Activated CD4-positive, alpha-beta T cell treated with anti-CD3 and anti-CD28 coated beads, Interleukin-2, amount 10 ng/mL, durations not matched to agents 24 days and 14 days (primary cell): ENCODE measurements around the gene CITED4. TPM values are rescaled to one million over a fixed set of nuclear protein-coding genes. Genes with fewer than 3 reads are reported as not detected.

Experiments used
- DNase-seq: peaks from one replicate; pipeline ENCODE4 v3.0.0; 2022
- H3K27ac Mint-ChIP-seq: one replicate; pipeline ENCODE4 v1.8.0; 2022; ENCODE audit warnings: mild to moderate bottlenecking, mixed read lengths
- H3K27me3 Mint-ChIP-seq: one replicate; pipeline ENCODE4 v1.8.0; 2022; ENCODE audit warnings: mixed read lengths
- H3K36me3 Mint-ChIP-seq: one replicate; pipeline ENCODE4 v1.8.0; 2022; ENCODE audit warnings: low read depth, mild to moderate bottlenecking, mixed read lengths
- H3K4me1 Mint-ChIP-seq: one replicate; pipeline ENCODE4 v1.8.0; 2021; ENCODE audit warnings: mixed read lengths
- H3K4me3 Mint-ChIP-seq: one replicate; pipeline ENCODE4 v1.8.0; 2022; ENCODE audit warnings: mild to moderate bottlenecking, moderate library complexity, mixed read lengths
- H3K9me3 Mint-ChIP-seq: one replicate; pipeline ENCODE4 v1.8.0; 2021; ENCODE audit warnings: mixed read lengths
- intact Hi-C: fragments of 100-400 bp; cut with micrococcal nuclease; formaldehyde crosslinking; loops from one replicate; pipeline ENCODE4 v1.15.1; 2023
- total RNA-seq: library from RNA; stranded (reverse); gene quantifications from 2 replicates; pipeline ENCODE4 v1.2.3, GENCODE V29; 2022

CITED4 gene
- total RNA-seq, 1 donor from 2014 or later = 5.5 TPM

- intact Hi-C loops = loop anchor here (10.0 kb wide), 1 partner anchor 147 kb away; the partner anchor contains the start of gene NFYC
- peaks cover 6% of the 10 kb centered on the region for H3K9me3 Mint-ChIP-seq
- peaks cover 3% of the 10 kb centered on the region for H3K27me3 Mint-ChIP-seq
- no peak overlapping the region for H3K4me3 Mint-ChIP-seq
- DNase-seq = no peak
- no peak overlapping the region for H3K27ac Mint-ChIP-seq
- peaks cover 2% of the 10 kb centered on the region for H3K36me3 Mint-ChIP-seq
- H3K4me1 Mint-ChIP-seq = peaks cover 45% of the 10 kb centered on the region
These were observed 20.6 kb downstream of the CITED4 start for GRCh38 chr1:40841602-40842001.

- peak; percentile 86 for DNase-seq
- H3K27me3 Mint-ChIP-seq = peaks cover 3% of the 10 kb centered on the region
- intact Hi-C loops = loop anchor here (10.0 kb wide), 1 partner anchor 146 kb away; the partner anchor contains the start of gene NFYC
- H3K27ac Mint-ChIP-seq = peak overlapping the region; percentile 38
- H3K4me3 Mint-ChIP-seq = peak overlapping the region; percentile 59
- H3K9me3 Mint-ChIP-seq = peaks cover 6% of the 10 kb centered on the region
- peaks cover 36% of the 10 kb centered on the region for H3K4me1 Mint-ChIP-seq
- H3K36me3 Mint-ChIP-seq = peaks cover 2% of the 10 kb centered on the region
These were observed 21.4 kb downstream of the CITED4 start for GRCh38 chr1:40840526-40841323.

GRCh38 chr1:40839943-40840335 lies 22.2 kb downstream of the CITED4 start:
- DNase-seq = no peak
- intact Hi-C loops = loop anchor here (10.0 kb wide), 1 partner anchor 145 kb away; the partner anchor contains the start of gene NFYC
- Mint-ChIP-seq H3K4me1 (peaks cover 29% of the 10 kb centered on the region), H3K9me3 (peaks cover 6% of the 10 kb centered on the region), H3K36me3 (peaks cover 2% of the 10 kb centered on the region), H3K27ac (no peak overlapping the region), H3K27me3 (peaks cover 3% of the 10 kb centered on the region), H3K4me3 (no peak overlapping the region)

- H3K27ac Mint-ChIP-seq = peak overlapping the region; percentile 32
- peaks cover 2% of the 10 kb centered on the region for H3K36me3 Mint-ChIP-seq
- H3K4me1 Mint-ChIP-seq = peaks cover 26% of the 10 kb centered on the region
- H3K9me3 Mint-ChIP-seq = peaks cover 6% of the 10 kb centered on the region
- peaks cover 3% of the 10 kb centered on the region for H3K27me3 Mint-ChIP-seq
- no peak overlapping the region for H3K4me3 Mint-ChIP-seq
- intact Hi-C loops = no loop called here
- DNase-seq = no peak
These were observed 22.9 kb downstream of the CITED4 start for GRCh38 chr1:40838980-40839942.

- Mint-ChIP-seq H3K36me3 (peaks cover 2% of the 10 kb centered on the region), H3K27ac (no peak overlapping the region), H3K4me3 (no peak overlapping the region), H3K4me1 (peaks cover 21% of the 10 kb centered on the region), H3K9me3 (peaks cover 6% of the 10 kb centered on the region), H3K27me3 (peaks cover 3% of the 10 kb centered on the region)
- intact Hi-C loops = no loop called here
- no peak for DNase-seq
These were observed 23.9 kb downstream of the CITED4 start for GRCh38 chr1:40838045-40838979.

- Mint-ChIP-seq H3K4me3 (no peak overlapping the region), H3K27ac (no peak overlapping the region), H3K36me3 (peaks cover 2% of the 10 kb centered on the region), H3K4me1 (peaks cover 21% of the 10 kb centered on the region), H3K9me3 (peaks cover 5% of the 10 kb centered on the region), H3K27me3 (peaks cover 3% of the 10 kb centered on the region)
- DNase-seq = no peak
- intact Hi-C loops = no loop called here
These were observed 24.6 kb downstream of the CITED4 start for GRCh38 chr1:40837601-40838000.

- Mint-ChIP-seq H3K36me3 (no peaks in the 10 kb centered on the region), H3K4me1 (peaks cover 19% of the 10 kb centered on the region), H3K27ac (no peak overlapping the region), H3K27me3 (no peaks in the 10 kb centered on the region), H3K9me3 (no peaks in the 10 kb centered on the region), H3K4me3 (no peak overlapping the region)
- DNase-seq = no peak
- intact Hi-C loops = no loop called here
These were observed 25.9 kb downstream of the CITED4 start for GRCh38 chr1:40836283-40836682.

- Mint-ChIP-seq H3K9me3 (no peaks in the 10 kb centered on the region), H3K4me3 (no peak overlapping the region), H3K36me3 (no peaks in the 10 kb centered on the region), H3K27ac (no peak overlapping the region), H3K4me1 (peaks cover 7% of the 10 kb centered on the region), H3K27me3 (no peaks in the 10 kb centered on the region)
- DNase-seq = no peak
- intact Hi-C loops = no loop called here
These were observed 27.1 kb downstream of the CITED4 start for GRCh38 chr1:40834968-40835545.

GRCh38 chr1:40833979-40834378 lies 28.2 kb downstream of the CITED4 start:
- Mint-ChIP-seq H3K9me3 (no peaks in the 10 kb centered on the region), H3K4me3 (no peak overlapping the region), H3K36me3 (no peaks in the 10 kb centered on the region), H3K27ac (no peak overlapping the region), H3K4me1 (no peaks in the 10 kb centered on the region), H3K27me3 (no peaks in the 10 kb centered on the region)
- intact Hi-C loops = no loop called here
- no peak for DNase-seq

- H3K9me3 Mint-ChIP-seq = no peaks in the 10 kb centered on the region
- DNase-seq = no peak
- no peaks in the 10 kb centered on the region for H3K27me3 Mint-ChIP-seq
- H3K36me3 Mint-ChIP-seq = no peaks in the 10 kb centered on the region
- peaks cover under 1% of the 10 kb centered on the region for H3K4me1 Mint-ChIP-seq
- no peak overlapping the region for H3K27ac Mint-ChIP-seq
- no peak overlapping the region for H3K4me3 Mint-ChIP-seq
- intact Hi-C loops = no loop called here
These were observed 31.0 kb downstream of the CITED4 start for GRCh38 chr1:40831001-40831732.

GRCh38 chr1:40830419-40830943 lies 31.7 kb downstream of the CITED4 start:
- no peaks in the 10 kb centered on the region for H3K36me3 Mint-ChIP-seq
- peaks cover 6% of the 10 kb centered on the region for H3K4me1 Mint-ChIP-seq
- H3K27ac Mint-ChIP-seq = no peak overlapping the region
- H3K4me3 Mint-ChIP-seq = no peak overlapping the region
- no peaks in the 10 kb centered on the region for H3K9me3 Mint-ChIP-seq
- intact Hi-C loops = no loop called here
- DNase-seq = no peak
- no peaks in the 10 kb centered on the region for H3K27me3 Mint-ChIP-seq

- intact Hi-C loops = no loop called here
- Mint-ChIP-seq H3K4me3 (no peak overlapping the region), H3K36me3 (no peaks in the 10 kb centered on the region), H3K27me3 (no peaks in the 10 kb centered on the region), H3K27ac (no peak overlapping the region), H3K4me1 (peaks cover 13% of the 10 kb centered on the region), H3K9me3 (no peaks in the 10 kb centered on the region)
- no peak for DNase-seq
These were observed 32.4 kb downstream of the CITED4 start for GRCh38 chr1:40829631-40830245.
